ENCODE data around the gene DLG2. TPM values are rescaled to one million over a fixed set of nuclear protein-coding genes. Genes with fewer than 3 reads are reported as not detected.

DLG2 gene
- total RNA-seq, 2 donors from 2014 or later, result 3.8 to 16.4 TPM

DNA sequence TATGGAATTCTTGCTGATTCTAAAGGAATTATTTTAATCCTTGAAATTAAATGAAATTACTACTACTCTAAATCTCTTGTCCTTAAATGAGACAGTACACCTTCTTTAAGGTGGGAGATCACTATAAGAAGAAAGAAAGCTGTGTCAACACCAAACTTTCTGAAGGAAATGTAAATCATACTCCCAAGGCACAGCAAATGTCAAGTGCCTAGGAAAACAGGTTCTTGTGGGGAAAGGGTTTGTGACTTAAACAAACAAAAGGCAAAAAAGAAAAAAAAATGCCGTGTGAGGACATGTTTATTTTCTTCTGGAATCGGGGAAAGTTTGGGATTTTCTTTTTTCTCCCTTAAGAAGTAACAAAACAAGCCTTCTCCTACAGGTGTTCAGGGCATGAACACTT lies 745.1 kb downstream of the DLG2 start:
- Histone ChIP-seq H3K27me3 (replicated peaks; ENCODE audit: insufficient read depth) (no peaks in the 10 kb centered on the region), H3K27ac (no peak overlapping the region), H3K36me3 (no peaks in the 10 kb centered on the region), H3K4me1 (ENCODE audit: control insufficient read depth in 1 of 2, low read depth in 2 of 2) (peaks cover 0 to 6% of the 10 kb centered on the region in 2 donors), H3K9me3 (no peaks in the 10 kb centered on the region), H3K4me3 (no peak overlapping the region)
- TF ChIP-seq, protein P1, sequence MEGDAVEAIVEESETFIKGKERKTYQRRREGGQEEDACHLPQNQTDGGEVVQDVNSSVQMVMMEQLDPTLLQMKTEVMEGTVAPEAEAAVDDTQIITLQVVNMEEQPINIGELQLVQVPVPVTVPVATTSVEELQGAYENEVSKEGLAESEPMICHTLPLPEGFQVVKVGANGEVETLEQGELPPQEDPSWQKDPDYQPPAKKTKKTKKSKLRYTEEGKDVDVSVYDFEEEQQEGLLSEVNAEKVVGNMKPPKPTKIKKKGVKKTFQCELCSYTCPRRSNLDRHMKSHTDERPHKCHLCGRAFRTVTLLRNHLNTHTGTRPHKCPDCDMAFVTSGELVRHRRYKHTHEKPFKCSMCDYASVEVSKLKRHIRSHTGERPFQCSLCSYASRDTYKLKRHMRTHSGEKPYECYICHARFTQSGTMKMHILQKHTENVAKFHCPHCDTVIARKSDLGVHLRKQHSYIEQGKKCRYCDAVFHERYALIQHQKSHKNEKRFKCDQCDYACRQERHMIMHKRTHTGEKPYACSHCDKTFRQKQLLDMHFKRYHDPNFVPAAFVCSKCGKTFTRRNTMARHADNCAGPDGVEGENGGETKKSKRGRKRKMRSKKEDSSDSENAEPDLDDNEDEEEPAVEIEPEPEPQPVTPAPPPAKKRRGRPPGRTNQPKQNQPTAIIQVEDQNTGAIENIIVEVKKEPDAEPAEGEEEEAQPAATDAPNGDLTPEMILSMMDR (IDR thresholded peaks at IDR 0.05), result no peak
- no peak for DNase-seq (ENCODE audit: low spot score)
- no peak for ATAC-seq (ENCODE audit: insufficient number of reproducible peaks, low FRiP score, low read depth)

- DNase-seq (ENCODE audit: low spot score) (no peak), ATAC-seq (ENCODE audit: insufficient number of reproducible peaks, low FRiP score, low read depth) (no peak)
- no peaks in the 10 kb centered on the region for H3K36me3 ChIP-seq
- no peak overlapping the region for H3K4me3 ChIP-seq
- H3K4me1 ChIP-seq (ENCODE audit: control insufficient read depth in 1 of 2, low read depth in 2 of 2), result no peaks in the 10 kb centered on the region
- no peaks in the 10 kb centered on the region for H3K27me3 ChIP-seq (replicated peaks; ENCODE audit: insufficient read depth)
- TF ChIP-seq, protein P1 (IDR thresholded peaks at IDR 0.05), result no peak
- no peaks in the 10 kb centered on the region for H3K9me3 ChIP-seq
- no peak overlapping the region for H3K27ac ChIP-seq
Measured at GRCh38 chr11:84871116-84871515, 756.0 kb downstream of the DLG2 start.

DNA sequence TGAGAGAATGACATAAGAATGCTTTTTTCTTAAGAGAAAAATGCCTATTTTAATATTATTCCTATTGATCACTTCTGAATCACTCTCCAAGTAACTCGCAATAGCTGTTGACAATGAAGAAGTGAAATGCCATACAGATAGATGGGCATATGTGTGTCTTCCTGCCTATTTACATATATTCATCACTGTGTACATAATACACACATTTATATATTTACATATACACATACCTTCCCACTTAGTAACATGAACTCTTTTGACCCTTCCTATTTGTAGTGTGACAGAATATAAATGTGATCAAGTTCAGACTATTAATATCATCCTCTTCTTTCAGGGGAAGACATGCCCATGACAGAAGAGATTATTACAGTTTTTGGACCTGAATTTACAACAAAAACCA lies 756.7 kb downstream of the DLG2 start:
- H3K27me3 ChIP-seq (replicated peaks; ENCODE audit: insufficient read depth), result no peaks in the 10 kb centered on the region
- TF ChIP-seq, protein P1 (IDR thresholded peaks at IDR 0.05), result no peak
- no peak overlapping the region for H3K27ac ChIP-seq
- no peaks in the 10 kb centered on the region for H3K36me3 ChIP-seq
- H3K9me3 ChIP-seq, result no peaks in the 10 kb centered on the region
- ATAC-seq (ENCODE audit: insufficient number of reproducible peaks, low FRiP score, low read depth) (no peak), DNase-seq (ENCODE audit: low spot score) (no peak)
- H3K4me3 ChIP-seq, result no peak overlapping the region
- no peaks in the 10 kb centered on the region for H3K4me1 ChIP-seq (ENCODE audit: control insufficient read depth in 1 of 2, low read depth in 2 of 2)

- Histone ChIP-seq H3K36me3 (no peaks in the 10 kb centered on the region), H3K4me1 (ENCODE audit: control insufficient read depth in 1 of 2, low read depth in 2 of 2) (no peaks in the 10 kb centered on the region), H3K27ac (no peak overlapping the region), H3K9me3 (no peaks in the 10 kb centered on the region), H3K27me3 (replicated peaks; ENCODE audit: insufficient read depth) (no peaks in the 10 kb centered on the region), H3K4me3 (no peak overlapping the region)
- TF ChIP-seq, protein P1 (IDR thresholded peaks at IDR 0.05), result no peak
- ATAC-seq (ENCODE audit: insufficient number of reproducible peaks, low FRiP score, low read depth) (no peak), DNase-seq (ENCODE audit: low spot score) (no peak)
Measured at GRCh38 chr11:84866922-84867321, 760.2 kb downstream of the DLG2 start.

DNA sequence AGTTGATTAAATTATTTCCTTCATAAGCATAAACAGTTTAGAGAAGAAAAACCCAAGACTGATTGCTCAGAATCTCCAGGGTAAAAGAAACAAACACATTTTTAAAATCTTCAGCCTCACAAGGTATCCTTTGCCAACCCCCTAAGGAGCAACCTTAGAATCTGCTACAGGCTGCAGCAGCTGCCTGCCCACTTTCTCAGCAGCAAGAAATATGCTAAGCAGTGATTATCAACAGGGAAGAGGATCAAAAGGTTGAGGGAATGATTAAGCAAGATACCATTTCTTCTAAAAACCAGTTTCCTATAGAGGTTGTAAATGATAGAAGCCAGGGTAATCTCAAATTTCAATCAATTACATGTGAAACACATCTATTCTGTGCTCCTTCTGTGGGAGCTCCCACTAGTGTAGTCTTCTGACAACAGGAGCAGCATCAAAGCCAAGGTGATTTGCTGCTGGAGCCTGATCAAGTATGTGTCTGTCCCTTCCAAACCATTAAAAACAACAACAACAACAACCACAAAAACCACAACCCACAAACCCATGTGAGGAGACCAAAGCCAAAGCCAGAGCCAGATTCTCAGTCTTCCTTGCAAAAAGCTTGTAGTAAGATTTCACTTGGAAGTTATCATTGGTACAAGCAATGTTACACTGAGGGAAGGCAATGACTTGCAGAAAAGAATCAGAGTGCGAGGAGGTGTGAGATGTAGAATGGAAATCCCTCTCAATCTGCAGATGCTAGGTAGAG lies 761.2 kb downstream of the DLG2 start:
- no peak overlapping the region for H3K4me3 ChIP-seq
- DNase-seq (ENCODE audit: low spot score) (no peak), ATAC-seq (ENCODE audit: insufficient number of reproducible peaks, low FRiP score, low read depth) (no peak)
- no peak overlapping the region for H3K27ac ChIP-seq
- no peaks in the 10 kb centered on the region for H3K27me3 ChIP-seq (replicated peaks; ENCODE audit: insufficient read depth)
- H3K9me3 ChIP-seq, result no peaks in the 10 kb centered on the region
- no peaks in the 10 kb centered on the region for H3K36me3 ChIP-seq
- TF ChIP-seq, protein P1 (IDR thresholded peaks at IDR 0.05), result no peak
- H3K4me1 ChIP-seq (ENCODE audit: control insufficient read depth in 1 of 2, low read depth in 2 of 2), result no peaks in the 10 kb centered on the region

Data from thoracic aorta (tissue), 2 donors.